Lower lobe of right lung (tissue), 2 donors: ENCODE measurements around the gene GATA3. TPM values are rescaled to one million over a fixed set of nuclear protein-coding genes. Genes with fewer than 3 reads are reported as not detected.
A peak's percentile ranks its signal among the peaks of the same experiment; 100 is the strongest.

Source experiments
- ATAC-seq, 2 donors: fragments of 200-7000 bp; cut with Tn5 transposase; one replicate each; pipeline ENCODE4 v1.9.1; 2020 to 2022; ENCODE audit warnings: mild to moderate bottlenecking in 2 of 2, moderate library complexity in 2 of 2
- DNase-seq: peaks from one replicate; pipeline ENCODE4 v3.0.0-alpha.2; 2020
- H3K27ac ChIP-seq: fragments of 200-600 bp; one replicate; pipeline ENCODE4 v1.8.0; 2022
- H3K27me3 ChIP-seq: fragments of 200-600 bp; one replicate; pipeline ENCODE4 v1.8.0; 2022; ENCODE audit warnings: low read depth
- H3K36me3 ChIP-seq: fragments of 200-600 bp; one replicate; pipeline ENCODE4 v1.8.0; 2022; ENCODE audit warnings: mild to moderate bottlenecking
- H3K4me1 ChIP-seq: fragments of 200-600 bp; one replicate; pipeline ENCODE4 v1.8.0; 2022
- H3K4me3 ChIP-seq: fragments of 200-600 bp; one replicate; pipeline ENCODE4 v1.8.0; 2022; ENCODE audit warnings: mild to moderate bottlenecking
- H3K9me3 ChIP-seq: fragments of 200-600 bp; one replicate; pipeline ENCODE4 v1.8.0; 2022
- intact Hi-C: fragments of 100-400 bp; cut with DNase I; formaldehyde crosslinking; loops from one replicate; pipeline ENCODE4 v1.11.0; 2022
- total RNA-seq: library from RNA; stranded (reverse); fragmentation: NEBNext Ultra II Directional; extraction: Animal tissue kit (Norgen Biotek cat#: 25700); gene quantifications from one replicate; pipeline ENCODE4 v1.2.1, GENCODE V29; 2021
- TF ChIP-seq, protein P1 (sequence below): fragments of 200-600 bp; IDR thresholded peaks from one replicate; pipeline ENCODE4 v1.8.0; 2022; ENCODE audit warnings: antibody characterized with exemption, mild to moderate bottlenecking
- donor health status: DM: no; HTN: yes; CAD: no; lungs with severe emphysema.

Gene GATA3
- total RNA-seq, 1 donor from 2014 or later = 4.6 TPM

DNA sequence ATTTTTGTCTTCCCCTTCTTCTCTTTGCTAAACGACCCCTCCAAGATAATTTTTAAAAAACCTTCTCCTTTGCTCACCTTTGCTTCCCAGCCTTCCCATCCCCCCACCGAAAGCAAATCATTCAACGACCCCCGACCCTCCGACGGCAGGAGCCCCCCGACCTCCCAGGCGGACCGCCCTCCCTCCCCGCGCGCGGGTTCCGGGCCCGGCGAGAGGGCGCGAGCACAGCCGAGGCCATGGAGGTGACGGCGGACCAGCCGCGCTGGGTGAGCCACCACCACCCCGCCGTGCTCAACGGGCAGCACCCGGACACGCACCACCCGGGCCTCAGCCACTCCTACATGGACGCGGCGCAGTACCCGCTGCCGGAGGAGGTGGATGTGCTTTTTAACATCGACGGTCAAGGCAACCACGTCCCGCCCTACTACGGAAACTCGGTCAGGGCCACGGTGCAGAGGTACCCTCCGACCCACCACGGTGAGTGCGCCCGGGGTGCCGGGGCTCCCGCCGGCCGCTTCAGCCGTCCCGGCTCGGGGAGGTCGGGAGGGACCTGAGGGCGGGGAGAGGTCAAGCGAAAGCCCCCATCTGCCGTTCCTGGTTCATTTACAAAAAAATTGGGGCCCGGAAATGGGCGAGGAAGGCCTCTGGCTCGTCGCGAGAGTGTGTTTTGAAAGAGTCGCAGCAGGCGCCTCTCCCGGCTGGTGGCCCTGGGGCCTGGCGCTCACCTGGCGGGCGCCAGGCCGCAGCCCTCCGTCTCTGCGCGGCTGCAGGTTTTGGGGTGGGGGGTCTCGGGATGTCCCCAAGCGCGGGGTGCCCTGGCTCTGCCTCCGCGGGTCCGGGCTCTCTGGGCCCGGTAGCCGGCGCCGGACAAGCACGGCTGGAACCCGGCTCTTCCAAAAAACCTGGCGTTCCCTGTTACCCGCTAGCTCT is 1.2 kb downstream of the GATA3 start:
- Histone ChIP-seq H3K27ac (peak overlapping the region; percentile 78), H3K9me3 (no peaks in the 10 kb centered on the region), H3K4me3 (peak overlapping the region; percentile 60), H3K27me3 (peaks cover 86% of the 10 kb centered on the region), H3K4me1 (peaks cover 72% of the 10 kb centered on the region), H3K36me3 (no peaks in the 10 kb centered on the region)
- ATAC-seq (peak; percentile 32), DNase-seq (no peak)
- intact Hi-C loops = no loop called here
- TF ChIP-seq, protein P1, sequence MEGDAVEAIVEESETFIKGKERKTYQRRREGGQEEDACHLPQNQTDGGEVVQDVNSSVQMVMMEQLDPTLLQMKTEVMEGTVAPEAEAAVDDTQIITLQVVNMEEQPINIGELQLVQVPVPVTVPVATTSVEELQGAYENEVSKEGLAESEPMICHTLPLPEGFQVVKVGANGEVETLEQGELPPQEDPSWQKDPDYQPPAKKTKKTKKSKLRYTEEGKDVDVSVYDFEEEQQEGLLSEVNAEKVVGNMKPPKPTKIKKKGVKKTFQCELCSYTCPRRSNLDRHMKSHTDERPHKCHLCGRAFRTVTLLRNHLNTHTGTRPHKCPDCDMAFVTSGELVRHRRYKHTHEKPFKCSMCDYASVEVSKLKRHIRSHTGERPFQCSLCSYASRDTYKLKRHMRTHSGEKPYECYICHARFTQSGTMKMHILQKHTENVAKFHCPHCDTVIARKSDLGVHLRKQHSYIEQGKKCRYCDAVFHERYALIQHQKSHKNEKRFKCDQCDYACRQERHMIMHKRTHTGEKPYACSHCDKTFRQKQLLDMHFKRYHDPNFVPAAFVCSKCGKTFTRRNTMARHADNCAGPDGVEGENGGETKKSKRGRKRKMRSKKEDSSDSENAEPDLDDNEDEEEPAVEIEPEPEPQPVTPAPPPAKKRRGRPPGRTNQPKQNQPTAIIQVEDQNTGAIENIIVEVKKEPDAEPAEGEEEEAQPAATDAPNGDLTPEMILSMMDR = no peak

DNA sequence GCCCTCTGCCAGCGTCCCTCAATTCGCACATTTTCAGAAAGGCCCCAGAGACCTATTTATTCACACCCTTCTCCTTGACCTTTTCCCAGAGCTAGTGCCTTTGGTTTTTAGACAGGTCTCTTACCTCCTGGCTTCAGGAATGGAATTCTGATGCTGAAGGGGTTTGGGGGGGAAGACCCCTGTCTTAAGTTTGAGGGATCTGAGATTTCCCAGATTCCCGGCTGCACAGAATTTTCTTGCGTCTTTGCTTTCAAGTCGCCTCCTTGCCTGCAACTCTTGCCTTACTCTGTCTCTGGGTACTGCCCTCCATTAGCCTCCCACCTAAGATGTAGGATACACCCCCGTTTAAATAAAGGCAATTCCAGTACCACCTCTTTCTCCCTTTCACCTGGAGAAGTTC is 1.9 kb downstream of the GATA3 start:
- intact Hi-C loops = no loop called here

DNA sequence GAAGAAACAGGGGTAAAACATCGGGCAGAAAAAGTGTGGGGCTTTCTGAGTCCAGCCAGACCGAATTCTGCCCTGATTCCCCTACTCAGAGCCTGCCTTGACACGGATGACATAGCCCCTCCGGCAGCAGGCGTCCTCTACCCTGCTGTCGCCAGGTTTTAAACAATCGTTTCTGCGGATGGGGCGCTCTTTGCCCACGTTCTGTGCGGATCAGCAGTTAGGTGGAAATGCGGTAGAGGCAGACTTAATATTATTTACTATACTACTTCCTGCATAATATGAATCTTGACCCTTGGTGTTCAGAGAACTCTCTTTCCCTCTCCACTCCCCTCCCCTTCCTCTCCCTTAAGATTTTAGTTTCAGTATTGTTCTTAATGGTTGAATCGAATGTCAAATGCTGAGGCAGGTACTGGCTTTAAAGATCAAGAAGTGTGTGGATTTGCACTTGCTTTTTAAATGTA is 2.4 kb downstream of the GATA3 start:
- Histone ChIP-seq H3K27me3 (peaks cover 77% of the 10 kb centered on the region), H3K4me1 (peaks cover 67% of the 10 kb centered on the region), H3K9me3 (no peaks in the 10 kb centered on the region), H3K4me3 (peak overlapping the region; percentile 60), H3K27ac (peak overlapping the region; percentile 78), H3K36me3 (no peaks in the 10 kb centered on the region)
- no peak for ATAC-seq
- no peak for DNase-seq
- TF ChIP-seq, protein P1 = no peak
- intact Hi-C loops = no loop called here

More for the DNA sequence above, 1.9 kb downstream of the GATA3 start:
- Histone ChIP-seq H3K27me3 (peaks cover 79% of the 10 kb centered on the region), H3K4me3 (peak overlapping the region; percentile 60), H3K27ac (peak overlapping the region; percentile 78), H3K9me3 (no peaks in the 10 kb centered on the region), H3K4me1 (peaks cover 70% of the 10 kb centered on the region), H3K36me3 (no peaks in the 10 kb centered on the region)
- DNase-seq (no peak), ATAC-seq (no peak)
- TF ChIP-seq, protein P1 = no peak

DNA sequence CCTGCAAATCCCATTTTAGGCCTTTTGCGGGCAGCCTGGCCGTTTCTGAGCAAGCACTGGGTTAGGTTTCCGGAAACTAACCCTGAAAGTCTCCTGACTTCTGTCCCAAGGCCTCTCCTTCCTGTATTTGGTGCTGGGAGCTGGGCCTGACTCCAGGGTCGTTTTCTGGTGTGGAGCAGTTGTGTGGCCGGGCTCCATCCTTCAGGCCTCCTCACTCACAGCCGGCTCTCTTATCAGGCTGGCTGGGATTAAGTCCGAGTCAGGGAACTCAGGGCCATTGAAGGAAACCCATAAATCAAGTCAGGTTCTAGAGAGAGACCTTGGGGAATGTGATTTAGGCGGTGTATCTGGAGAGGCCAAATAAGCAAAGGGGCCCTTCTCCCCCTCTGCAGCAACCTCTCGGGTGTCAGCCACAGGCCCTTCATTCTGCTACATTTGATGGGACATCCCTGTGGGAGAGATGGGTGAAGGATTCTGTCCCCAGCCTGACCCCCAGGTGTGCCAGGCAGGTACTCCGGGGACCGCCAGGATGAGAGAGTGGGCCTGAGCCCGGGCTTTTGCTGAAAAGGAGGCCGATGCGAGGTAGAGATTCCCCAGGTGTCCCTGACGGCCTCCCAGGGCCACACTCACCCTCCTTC is 3.3 kb downstream of the GATA3 start:
- peaks cover 60% of the 10 kb centered on the region for H3K4me1 ChIP-seq
- peak overlapping the region; percentile 60 for H3K4me3 ChIP-seq
- intact Hi-C loops = no loop called here
- TF ChIP-seq, protein P1 = no peak
- peaks cover 75% of the 10 kb centered on the region for H3K27me3 ChIP-seq
- no peaks in the 10 kb centered on the region for H3K9me3 ChIP-seq
- peak overlapping the region; percentile 78 for H3K27ac ChIP-seq
- ATAC-seq (no peak), DNase-seq (no peak)
- no peaks in the 10 kb centered on the region for H3K36me3 ChIP-seq

DNA sequence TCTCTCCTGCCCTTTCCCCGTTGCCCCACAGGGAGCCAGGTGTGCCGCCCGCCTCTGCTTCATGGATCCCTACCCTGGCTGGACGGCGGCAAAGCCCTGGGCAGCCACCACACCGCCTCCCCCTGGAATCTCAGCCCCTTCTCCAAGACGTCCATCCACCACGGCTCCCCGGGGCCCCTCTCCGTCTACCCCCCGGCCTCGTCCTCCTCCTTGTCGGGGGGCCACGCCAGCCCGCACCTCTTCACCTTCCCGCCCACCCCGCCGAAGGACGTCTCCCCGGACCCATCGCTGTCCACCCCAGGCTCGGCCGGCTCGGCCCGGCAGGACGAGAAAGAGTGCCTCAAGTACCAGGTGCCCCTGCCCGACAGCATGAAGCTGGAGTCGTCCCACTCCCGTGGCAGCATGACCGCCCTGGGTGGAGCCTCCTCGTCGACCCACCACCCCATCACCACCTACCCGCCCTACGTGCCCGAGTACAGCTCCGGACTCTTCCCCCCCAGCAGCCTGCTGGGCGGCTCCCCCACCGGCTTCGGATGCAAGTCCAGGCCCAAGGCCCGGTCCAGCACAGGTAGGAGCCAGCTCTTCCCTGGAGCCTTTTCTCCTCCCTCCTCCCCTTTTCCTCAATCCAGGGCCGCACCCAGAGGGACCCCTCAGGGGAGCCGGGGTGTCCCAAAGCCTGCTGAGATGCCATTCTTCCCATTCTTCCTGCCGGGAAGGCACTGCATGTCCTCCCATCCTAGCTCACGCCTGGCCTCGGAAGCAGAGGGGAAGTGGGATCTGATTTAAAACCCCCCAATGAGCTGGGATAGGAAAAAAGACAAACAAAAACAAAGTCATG is 4.0 kb downstream of the GATA3 start:
- peaks cover 57% of the 10 kb centered on the region for H3K4me1 ChIP-seq

More for the DNA sequence above, 4.0 kb downstream of the GATA3 start:
- TF ChIP-seq, protein P1 = no peak
- no peaks in the 10 kb centered on the region for H3K9me3 ChIP-seq
- DNase-seq = no peak
- no peaks in the 10 kb centered on the region for H3K36me3 ChIP-seq
- H3K27ac ChIP-seq = peak overlapping the region; percentile 42
- intact Hi-C loops = no loop called here
- H3K4me3 ChIP-seq = peak overlapping the region; percentile 25
- no peak for ATAC-seq
- peaks cover 75% of the 10 kb centered on the region for H3K27me3 ChIP-seq
